Tracheal epithelial cell (primary cell): ENCODE data around the gene DENND6B. TPM values are rescaled to one million over a fixed set of nuclear protein-coding genes. Genes with fewer than 3 reads are reported as not detected.

Experiments
- total RNA-seq: library from RNA; depleted of rRNA; stranded (reverse); fragments of >200 nt; gene quantifications from 2 replicates; pipeline ENCODE4 v1.2.1, GENCODE V29; 2014

Gene DENND6B, protein sequence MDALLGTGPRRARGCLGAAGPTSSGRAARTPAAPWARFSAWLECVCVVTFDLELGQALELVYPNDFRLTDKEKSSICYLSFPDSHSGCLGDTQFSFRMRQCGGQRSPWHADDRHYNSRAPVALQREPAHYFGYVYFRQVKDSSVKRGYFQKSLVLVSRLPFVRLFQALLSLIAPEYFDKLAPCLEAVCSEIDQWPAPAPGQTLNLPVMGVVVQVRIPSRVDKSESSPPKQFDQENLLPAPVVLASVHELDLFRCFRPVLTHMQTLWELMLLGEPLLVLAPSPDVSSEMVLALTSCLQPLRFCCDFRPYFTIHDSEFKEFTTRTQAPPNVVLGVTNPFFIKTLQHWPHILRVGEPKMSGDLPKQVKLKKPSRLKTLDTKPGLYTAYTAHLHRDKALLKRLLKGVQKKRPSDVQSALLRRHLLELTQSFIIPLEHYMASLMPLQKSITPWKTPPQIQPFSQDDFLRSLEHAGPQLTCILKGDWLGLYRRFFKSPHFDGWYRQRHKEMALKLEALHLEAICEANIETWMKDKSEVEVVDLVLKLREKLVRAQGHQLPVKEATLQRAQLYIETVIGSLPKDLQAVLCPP
- total RNA-seq = 0.96 and 1.7 TPM in 2 replicates

DNA sequence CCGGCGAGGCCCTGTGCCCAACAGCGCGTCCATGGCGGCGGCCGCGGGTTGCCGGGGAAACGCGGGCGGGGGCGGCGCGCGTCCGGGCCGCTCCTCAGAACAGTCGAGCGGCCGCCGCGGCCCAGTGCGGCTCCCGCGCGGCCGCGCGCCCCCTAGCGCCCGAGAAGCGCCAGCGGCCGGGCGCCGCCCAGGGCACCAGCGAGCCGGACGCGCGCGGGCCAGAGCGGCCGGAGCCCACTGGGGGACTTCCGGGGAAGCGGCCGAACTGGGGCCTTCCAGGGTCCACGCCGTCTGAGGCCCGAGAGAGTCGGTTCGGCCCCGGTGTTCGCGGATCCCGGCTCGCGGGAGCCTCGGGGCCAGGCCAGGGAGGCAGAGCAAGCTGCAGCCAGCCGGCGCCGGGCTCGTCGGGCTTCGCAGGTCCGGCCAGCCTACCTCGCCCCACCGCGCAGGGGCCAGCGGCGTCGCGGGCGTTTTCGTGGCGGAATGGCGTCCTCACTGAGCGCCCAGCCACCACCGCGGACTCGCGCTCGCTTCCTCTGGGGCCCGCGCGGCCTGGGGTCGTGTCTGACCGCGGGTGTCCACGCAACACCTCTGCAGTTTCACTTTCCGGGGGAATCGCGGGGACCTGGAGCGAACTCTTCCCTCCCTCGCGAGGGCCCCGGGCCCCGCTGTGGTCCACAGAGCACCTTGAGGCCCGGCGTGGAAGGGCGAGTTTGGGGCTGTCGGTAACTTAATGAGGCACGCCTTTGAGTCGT is at the start of gene DENND6B:
TSS of gene DENND6B (minus strand) at position 57 of the 755 bp plus-strand sequence. CDS start at position 33, 24 bp downstream.

DNA sequence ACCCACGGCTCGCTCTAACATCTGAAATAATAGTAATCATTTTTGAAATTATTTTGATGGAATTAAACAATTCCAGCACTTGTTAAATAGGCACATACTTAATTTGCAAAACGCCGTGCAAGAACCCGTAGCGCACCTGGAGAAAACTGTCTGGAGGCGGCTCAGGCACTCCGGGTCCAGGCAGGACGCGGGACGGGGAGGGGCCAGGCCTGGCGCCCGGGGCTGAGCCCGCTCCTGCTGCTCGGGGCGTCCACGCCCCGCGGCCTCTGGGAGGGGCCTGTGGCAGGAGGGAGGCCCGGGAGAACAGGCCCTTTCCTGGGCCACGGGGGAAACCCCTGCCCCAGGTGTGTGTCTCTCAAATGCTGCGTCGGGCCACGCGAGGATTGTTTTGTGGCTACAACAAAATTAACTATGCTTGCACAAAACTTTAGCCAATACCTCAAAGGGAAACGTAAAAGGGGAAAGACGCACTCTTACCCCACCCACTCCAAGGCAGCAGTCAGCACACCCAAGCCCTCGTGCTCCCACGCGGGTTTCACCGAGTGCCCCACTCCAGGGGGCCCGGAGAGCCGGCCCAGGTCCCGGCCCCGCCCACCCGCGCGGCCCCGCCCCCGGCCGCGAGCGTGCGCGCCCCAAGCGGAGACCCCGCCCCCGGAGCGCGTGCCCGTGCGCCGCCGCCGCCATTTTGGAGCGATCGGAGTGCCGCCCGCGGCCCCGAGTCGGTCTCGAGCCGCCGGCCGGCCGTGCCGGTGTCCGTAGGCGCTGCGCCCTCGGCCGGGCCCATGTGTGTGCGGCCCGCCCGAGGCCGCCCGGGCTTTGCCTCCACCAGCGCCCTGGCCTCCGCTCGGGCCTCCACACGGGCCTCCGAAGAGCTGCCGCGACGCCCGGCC is 16.1 kb upstream of the DENND6B start, which contains the start of gene PPP6R2:
TSS of gene PPP6R2 (plus strand) at position 677 of the 890 bp plus-strand sequence. CDS start 50,582 bp downstream, outside the sequence.

DNA sequence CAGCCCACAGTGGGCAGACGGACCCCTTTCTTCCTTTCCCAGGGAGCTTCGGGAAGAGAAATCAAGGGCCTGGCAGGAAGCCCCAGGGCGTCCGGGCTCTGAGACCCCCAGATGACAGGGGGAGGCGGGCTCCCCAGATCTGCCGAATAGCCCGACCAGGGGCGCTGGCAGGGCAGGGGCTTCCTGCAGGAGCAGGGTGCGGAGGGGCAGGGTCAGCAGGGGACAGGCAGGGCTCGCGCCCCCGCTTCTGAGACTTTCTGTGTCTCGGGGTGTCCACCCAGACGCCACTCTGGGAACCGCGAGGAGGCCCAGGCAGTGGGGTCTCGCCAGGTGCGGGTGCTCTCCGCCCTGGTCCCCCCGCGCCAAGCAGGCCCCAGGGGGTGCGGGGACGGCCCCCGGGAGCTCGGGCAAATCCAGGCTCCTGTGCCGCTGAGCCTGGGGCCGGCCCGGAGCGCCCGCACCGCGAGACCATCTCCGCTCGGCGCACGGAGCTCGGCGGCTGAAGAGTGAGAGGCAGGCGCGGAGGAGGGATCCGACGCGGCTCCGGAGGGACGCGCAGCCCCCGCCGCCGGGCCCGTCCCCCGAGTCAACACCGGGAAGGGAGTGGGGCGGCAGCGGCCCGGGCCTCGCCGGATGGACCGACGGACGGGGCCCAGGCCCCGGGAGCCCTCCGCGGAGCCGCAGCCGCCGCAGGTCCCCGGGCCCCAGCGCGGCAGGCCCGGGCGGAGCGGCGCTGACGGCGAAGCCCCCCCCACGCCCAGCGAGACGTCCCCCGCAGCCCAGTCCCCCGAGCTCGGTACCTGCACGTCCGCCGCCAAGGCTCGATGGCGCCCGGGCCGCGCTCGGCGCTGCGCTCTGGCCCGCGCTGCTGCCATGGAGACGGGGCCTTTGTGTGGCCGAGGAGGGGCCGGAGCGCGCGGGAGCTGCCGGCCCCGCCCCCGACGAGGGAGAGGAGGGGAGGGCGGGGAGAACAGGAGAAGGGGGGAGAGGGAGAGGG is 19.8 kb downstream of the DENND6B start, which contains the start of gene PLXNB2:
TSS of gene PLXNB2 (minus strand) at position 894 of the 997 bp plus-strand sequence. CDS start 17,062 bp downstream, outside the sequence.

DNA sequence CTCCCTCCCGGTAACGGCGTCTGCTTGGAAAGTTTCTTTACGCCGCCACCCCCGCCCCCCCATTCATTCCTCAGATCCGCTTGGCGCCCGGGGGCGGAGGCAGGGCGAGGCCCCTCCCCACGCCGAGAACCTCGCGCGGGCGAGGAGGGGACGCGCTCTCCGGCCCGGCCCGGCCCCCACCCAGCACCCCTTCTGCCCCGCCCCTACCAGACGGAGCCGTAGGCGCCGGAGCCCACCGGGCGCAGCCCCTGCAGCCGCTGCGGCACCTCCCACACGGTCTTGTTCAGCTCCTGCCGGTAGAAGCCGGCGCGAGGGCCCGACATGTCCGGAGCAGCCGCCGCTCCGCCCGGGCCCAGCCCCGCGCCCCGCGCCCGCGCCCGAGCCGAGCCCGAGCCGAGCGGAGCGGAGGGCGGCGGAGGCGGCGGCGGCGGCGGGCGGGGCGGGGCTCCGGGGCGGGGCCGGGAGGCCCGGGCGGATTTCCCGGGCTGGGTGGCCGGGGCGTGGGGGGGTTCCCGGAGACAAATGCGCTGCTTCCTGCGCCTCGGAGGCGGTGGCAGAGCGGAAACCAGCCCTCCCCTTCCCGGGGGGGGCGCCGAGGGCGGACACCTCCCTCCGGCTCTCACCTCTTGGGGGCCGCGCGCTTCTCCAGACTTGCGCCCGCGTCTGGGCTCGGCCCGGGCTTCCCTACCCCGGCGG is 56.7 kb downstream of the DENND6B start, which contains the start of gene MAPK11:
TSS of gene MAPK11 (minus strand) at position 411 of the 696 bp plus-strand sequence. CDS start at position 323, 88 bp downstream.

DNA sequence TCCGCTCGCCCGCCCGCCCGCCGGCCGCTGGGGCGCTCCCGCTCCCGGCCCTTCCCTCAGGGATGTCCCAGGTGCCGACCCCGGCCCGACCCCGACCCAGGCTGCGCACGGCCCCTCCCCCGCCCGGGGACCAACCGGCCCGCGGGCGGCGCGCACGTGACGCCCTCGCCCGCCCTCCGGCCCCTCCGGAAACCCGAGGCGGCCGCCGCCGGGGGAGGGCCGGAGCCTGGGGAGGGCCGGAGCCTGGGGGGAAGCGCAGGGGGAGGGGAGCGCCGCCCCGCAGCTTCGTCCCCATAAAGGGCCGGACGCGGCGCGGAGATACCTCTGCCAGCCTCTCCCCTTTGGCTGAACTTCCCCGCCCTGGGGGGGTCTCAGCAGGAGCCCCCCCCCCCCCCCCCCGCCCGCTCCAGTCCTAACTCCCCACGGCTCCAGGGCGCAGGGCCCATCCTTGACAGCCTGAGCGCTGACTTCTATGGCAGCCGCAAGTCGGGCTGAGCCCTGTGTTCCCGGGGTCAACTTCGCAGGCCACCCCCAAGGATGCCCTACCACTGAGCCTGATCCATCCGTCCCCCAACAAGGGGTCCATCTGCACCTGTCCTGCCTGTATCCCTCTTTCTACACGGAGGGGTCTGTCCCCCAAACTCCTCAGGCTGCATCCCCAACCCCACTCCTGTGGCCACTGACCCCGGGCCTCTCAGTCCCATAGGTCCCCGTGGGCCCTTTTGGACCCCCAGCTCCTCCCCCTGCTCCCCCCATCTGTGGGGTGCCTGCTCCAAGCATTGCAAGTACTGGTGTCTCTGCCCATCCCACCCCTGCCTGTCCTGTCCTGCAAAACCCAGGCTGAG is 65.0 kb downstream of the DENND6B start, which contains the start of gene MAPK12:
TSS of gene MAPK12 (minus strand) at position 69 of the 845 bp plus-strand sequence. CDS start 174 bp downstream, outside the sequence.

Other genes with a start within 250 kb of the DENND6B start
- under 0.01 and 0.72 TPM in 2 replicates for gene MLC1, start 241.6 kb downstream of the DENND6B start, total RNA-seq
- gene MOV10L1, start 237.0 kb downstream of the DENND6B start, total RNA-seq = 0.48 and 0.64 TPM in 2 replicates
- gene PANX2, start 156.3 kb downstream of the DENND6B start, total RNA-seq = under 0.01 and 0.48 TPM in 2 replicates
- 34.7 and 40.0 TPM in 2 replicates for gene TRABD, start 141.1 kb downstream of the DENND6B start, total RNA-seq
- gene SELENOO, start 126.0 kb downstream of the DENND6B start, total RNA-seq = 33.0 and 47.5 TPM in 2 replicates
- 19.4 and 23.6 TPM in 2 replicates for gene TUBGCP6, start 82.0 kb downstream of the DENND6B start, total RNA-seq
- 16.9 and 17.7 TPM in 2 replicates for gene HDAC10, start 75.7 kb downstream of the DENND6B start, total RNA-seq
- 11.7 and 27.7 TPM in 2 replicates for gene MAPK12, start 65.3 kb downstream of the DENND6B start, total RNA-seq
- gene MAPK11, start 56.6 kb downstream of the DENND6B start, total RNA-seq = 2.8 and 5.8 TPM in 2 replicates
- gene PLXNB2, start 19.4 kb downstream of the DENND6B start, total RNA-seq = 127 and 141 TPM in 2 replicates
- 44.8 and 55.9 TPM in 2 replicates for gene PPP6R2, start 16.3 kb upstream of the DENND6B start, total RNA-seq
- gene SBF1, start 148.0 kb upstream of the DENND6B start, total RNA-seq = 102 and 137 TPM in 2 replicates
- 2.7 and 4.3 TPM in 2 replicates for gene ADM2, start 154.5 kb upstream of the DENND6B start, total RNA-seq
- 0.72 TPM in 1 of 2 replicates, not detected in the other for gene MIOX, start 159.8 kb upstream of the DENND6B start, total RNA-seq
- gene LMF2, start 180.7 kb upstream of the DENND6B start, total RNA-seq = 21.7 and 31.5 TPM in 2 replicates
- 24.7 and 28.9 TPM in 2 replicates for gene NCAPH2, start 181.2 kb upstream of the DENND6B start, total RNA-seq
- gene SCO2, start 198.6 kb upstream of the DENND6B start, total RNA-seq = 0.72 and 10.2 TPM in 2 replicates
- gene TYMP, start 203.0 kb upstream of the DENND6B start, total RNA-seq = 22.0 and 234 TPM in 2 replicates
- gene KLHDC7B, start 218.9 kb upstream of the DENND6B start, total RNA-seq = 0.24 and 0.43 TPM in 2 replicates
- not detected in 2 replicates for gene SYCE3, start 235.9 kb upstream of the DENND6B start, total RNA-seq